Measurements from ENCODE around the gene CMYA5.
"Not testable (repeated sequence)": the region's sequence is repeated elsewhere in the genome, so short reads cannot be mapped to it uniquely, and the experiment has no call there.

Gene CMYA5

DNA sequence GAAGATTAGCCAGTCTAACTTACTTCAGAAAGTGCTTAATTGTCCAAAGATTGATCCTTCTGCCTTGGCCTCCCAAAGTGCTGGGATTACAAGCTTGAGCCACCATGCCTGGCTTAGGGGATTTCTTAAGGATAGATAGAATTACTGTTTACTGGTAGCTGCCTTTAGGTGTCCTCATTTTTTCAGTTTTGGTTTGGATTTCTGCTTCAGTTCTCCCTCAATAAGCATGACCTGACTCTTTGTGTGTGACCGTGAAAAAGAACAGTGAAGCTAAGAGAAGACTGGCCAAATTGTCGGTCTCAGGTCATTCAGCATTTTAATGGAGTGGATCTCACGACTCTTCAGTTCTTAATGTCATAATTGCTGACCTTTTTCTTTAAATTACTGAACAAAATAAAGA, 22.9 kb upstream of the CMYA5 start:
- TF ChIP-seq, protein P1, sequence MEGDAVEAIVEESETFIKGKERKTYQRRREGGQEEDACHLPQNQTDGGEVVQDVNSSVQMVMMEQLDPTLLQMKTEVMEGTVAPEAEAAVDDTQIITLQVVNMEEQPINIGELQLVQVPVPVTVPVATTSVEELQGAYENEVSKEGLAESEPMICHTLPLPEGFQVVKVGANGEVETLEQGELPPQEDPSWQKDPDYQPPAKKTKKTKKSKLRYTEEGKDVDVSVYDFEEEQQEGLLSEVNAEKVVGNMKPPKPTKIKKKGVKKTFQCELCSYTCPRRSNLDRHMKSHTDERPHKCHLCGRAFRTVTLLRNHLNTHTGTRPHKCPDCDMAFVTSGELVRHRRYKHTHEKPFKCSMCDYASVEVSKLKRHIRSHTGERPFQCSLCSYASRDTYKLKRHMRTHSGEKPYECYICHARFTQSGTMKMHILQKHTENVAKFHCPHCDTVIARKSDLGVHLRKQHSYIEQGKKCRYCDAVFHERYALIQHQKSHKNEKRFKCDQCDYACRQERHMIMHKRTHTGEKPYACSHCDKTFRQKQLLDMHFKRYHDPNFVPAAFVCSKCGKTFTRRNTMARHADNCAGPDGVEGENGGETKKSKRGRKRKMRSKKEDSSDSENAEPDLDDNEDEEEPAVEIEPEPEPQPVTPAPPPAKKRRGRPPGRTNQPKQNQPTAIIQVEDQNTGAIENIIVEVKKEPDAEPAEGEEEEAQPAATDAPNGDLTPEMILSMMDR (IDR thresholded peaks at IDR 0.05; ENCODE audit: insufficient read depth, low read length, poor library complexity, severe bottlenecking), result no peak
- TF ChIP-seq EZH2phosphoT487 (conservative IDR thresholded peaks at IDR 0.05; ENCODE audit: low read length), result no peak
- H3K27ac ChIP-seq (ENCODE audit: low read depth, low read length), result no peak overlapping the region
- no peak overlapping the region for H3K4me2 ChIP-seq (ENCODE audit: low read depth, low read length, poor library complexity, severe bottlenecking)
- H2AFZ ChIP-seq (ENCODE audit: low read depth, low read length, severe bottlenecking), result no peak overlapping the region
- no peaks in the 10 kb centered on the region for H3K79me2 ChIP-seq (ENCODE audit: insufficient read depth, low read length)
- H3F3A ChIP-seq (ENCODE audit: insufficient read depth), result peaks cover 2% of the 10 kb centered on the region; the same call in 1 of the 2 replicates
- peaks cover 9% of the 10 kb centered on the region for H3K36me3 ChIP-seq (ENCODE audit: low read length)
- no peak overlapping the region for H3K4me3 ChIP-seq (ENCODE audit: insufficient read depth, low read length, poor library complexity, severe bottlenecking)
- H3K9ac ChIP-seq (ENCODE audit: low read length), result no peak overlapping the region
- no peaks in the 10 kb centered on the region for H3K9me3 ChIP-seq (ENCODE audit: insufficient read depth, low read length)
- H3K27me3 ChIP-seq (ENCODE audit: low read length), result no peaks in the 10 kb centered on the region
- H3K9me2 ChIP-seq (replicated peaks; ENCODE audit: insufficient read depth, low read length), result no peaks in the 10 kb centered on the region
- H4K20me1 ChIP-seq (ENCODE audit: low read depth, low read length), result no peaks in the 10 kb centered on the region

DNA sequence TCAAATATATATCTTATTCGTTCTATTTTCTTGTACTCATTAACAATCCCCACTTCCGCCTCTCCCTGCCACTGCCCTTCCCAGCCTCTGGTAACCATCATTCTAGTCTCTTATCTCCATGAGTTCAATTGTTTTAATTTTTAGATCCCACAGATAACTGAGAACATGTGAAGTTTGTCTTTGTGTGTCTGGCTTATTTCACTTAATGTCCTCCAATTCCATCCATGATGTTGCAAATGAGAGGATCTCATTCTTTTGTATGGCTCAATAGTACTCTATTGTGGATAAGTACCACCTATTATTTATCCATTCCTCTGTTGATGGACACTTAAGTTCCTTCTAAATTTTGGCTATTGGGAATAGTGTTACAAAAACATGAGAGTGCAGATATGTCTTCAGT, 17.2 kb upstream of the CMYA5 start:
- no peak overlapping the region for H3K4me2 ChIP-seq (ENCODE audit: low read depth, low read length, poor library complexity, severe bottlenecking)
- H3F3A ChIP-seq (ENCODE audit: insufficient read depth), result peaks cover 2% of the 10 kb centered on the region; the same call in 1 of the 2 replicates
- no peaks in the 10 kb centered on the region for H3K27me3 ChIP-seq (ENCODE audit: low read length)
- H3K79me2 ChIP-seq (ENCODE audit: insufficient read depth, low read length), result peaks cover 23% of the 10 kb centered on the region
- H3K4me3 ChIP-seq (ENCODE audit: insufficient read depth, low read length, poor library complexity, severe bottlenecking), result no peak overlapping the region
- H2AFZ ChIP-seq (ENCODE audit: low read depth, low read length, severe bottlenecking), result no peak overlapping the region
- H3K27ac ChIP-seq (ENCODE audit: low read depth, low read length), result no peak overlapping the region
- no peak for TF ChIP-seq EZH2phosphoT487 (conservative IDR thresholded peaks at IDR 0.05; ENCODE audit: low read length)
- TF ChIP-seq, protein P1 (IDR thresholded peaks at IDR 0.05; ENCODE audit: insufficient read depth, low read length, poor library complexity, severe bottlenecking), result no peak
- no peaks in the 10 kb centered on the region for H4K20me1 ChIP-seq (ENCODE audit: low read depth, low read length)
- H3K36me3 ChIP-seq (ENCODE audit: low read length), result peaks cover 19% of the 10 kb centered on the region
- no peak overlapping the region for H3K9ac ChIP-seq (ENCODE audit: low read length)
- no peaks in the 10 kb centered on the region for H3K9me2 ChIP-seq (replicated peaks; ENCODE audit: insufficient read depth, low read length)
- no peaks in the 10 kb centered on the region for H3K9me3 ChIP-seq (ENCODE audit: insufficient read depth, low read length)

DNA sequence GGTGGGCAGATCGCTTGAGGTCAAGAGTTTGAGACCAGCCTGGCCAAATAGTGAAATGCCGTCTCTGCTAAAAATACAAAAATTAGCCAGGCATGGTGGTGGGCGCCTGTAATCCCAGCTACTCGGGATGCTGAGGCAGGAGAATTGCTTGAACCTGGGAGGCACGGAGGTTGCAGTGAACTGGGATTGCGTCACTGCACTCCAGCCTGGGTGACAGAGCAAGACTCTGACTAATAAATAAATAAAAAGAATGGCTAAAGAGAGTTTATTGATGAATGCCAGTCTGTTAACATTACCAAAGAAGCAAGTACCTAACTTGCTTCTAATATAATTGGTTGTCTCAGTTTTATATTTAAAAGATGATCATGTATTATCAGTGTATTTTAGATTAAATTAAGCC, 13.3 kb upstream of the CMYA5 start:
- H3K27me3 ChIP-seq (ENCODE audit: low read length); H3K4me2 ChIP-seq (ENCODE audit: low read depth, low read length, poor library complexity, severe bottlenecking); H2AFZ ChIP-seq (ENCODE audit: low read depth, low read length, severe bottlenecking); H3K4me3 ChIP-seq (ENCODE audit: insufficient read depth, low read length, poor library complexity, severe bottlenecking); H3K9me3 ChIP-seq (ENCODE audit: insufficient read depth, low read length); H3F3A ChIP-seq (ENCODE audit: insufficient read depth); H3K9ac ChIP-seq (ENCODE audit: low read length); H3K9me2 ChIP-seq (replicated peaks; ENCODE audit: insufficient read depth, low read length); H3K27ac ChIP-seq (ENCODE audit: low read depth, low read length); H4K20me1 ChIP-seq (ENCODE audit: low read depth, low read length): not testable (repeated sequence)
- peaks cover 14% of the 10 kb centered on the region; the same call in 1 of the 2 replicates for H3K36me3 ChIP-seq (ENCODE audit: low read length)
- H3K79me2 ChIP-seq (ENCODE audit: insufficient read depth, low read length), result peaks cover 23% of the 10 kb centered on the region

DNA sequence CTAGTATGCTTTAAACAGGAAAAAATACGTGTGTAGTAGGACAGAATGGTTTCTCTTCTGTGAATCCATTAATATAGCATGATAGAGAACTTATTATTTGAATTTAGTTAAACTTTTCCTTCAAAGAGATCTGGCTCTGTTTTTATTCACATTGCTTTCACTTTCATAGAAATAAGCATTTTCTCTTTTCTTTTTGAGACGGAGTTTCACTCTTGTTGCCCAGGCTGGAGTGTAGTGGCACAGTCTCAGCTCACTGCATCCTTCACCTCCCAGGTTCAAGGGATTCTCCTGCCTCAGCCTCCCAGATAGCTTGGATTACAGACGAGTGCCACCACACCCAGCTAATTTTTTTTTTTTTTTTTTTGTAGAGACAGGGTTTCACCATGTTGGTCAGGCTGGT, 7.5 kb upstream of the CMYA5 start:
- not testable (repeated sequence) for H3K27ac ChIP-seq (ENCODE audit: low read depth, low read length); H3K27me3 ChIP-seq (ENCODE audit: low read length)
- peaks cover 38% of the 10 kb centered on the region for H3K36me3 ChIP-seq (ENCODE audit: low read length)

More for the DNA sequence above, 7.5 kb upstream of the CMYA5 start:
- H3K79me2 ChIP-seq (ENCODE audit: insufficient read depth, low read length); H3K4me3 ChIP-seq (ENCODE audit: insufficient read depth, low read length, poor library complexity, severe bottlenecking); H4K20me1 ChIP-seq (ENCODE audit: low read depth, low read length); H3K9me2 ChIP-seq (replicated peaks; ENCODE audit: insufficient read depth, low read length); H3K9ac ChIP-seq (ENCODE audit: low read length); H3K9me3 ChIP-seq (ENCODE audit: insufficient read depth, low read length); H2AFZ ChIP-seq (ENCODE audit: low read depth, low read length, severe bottlenecking); H3K4me2 ChIP-seq (ENCODE audit: low read depth, low read length, poor library complexity, severe bottlenecking): not testable (repeated sequence)
- H3F3A ChIP-seq (ENCODE audit: insufficient read depth), result peaks cover 12% of the 10 kb centered on the region; the same call in 1 of the 2 replicates

Measured in SU-DHL-6 (cell line).